DOHH2 (cell line): ENCODE measurements around the gene ZNRF1.
"Not testable (repeated sequence)": the region's sequence is repeated elsewhere in the genome, so short reads cannot be mapped to it uniquely, and the experiment has no call there.

Experiments used
- H3F3A ChIP-seq: fragments of 200-600 bp; sonication (generic), shearing (Covaris generic); 2 replicates; pipeline ENCODE4 v1.6.0; 2016; ENCODE audit warnings: antibody characterized with exemption, mild to moderate bottlenecking; ENCODE audit not compliant: control insufficient read depth, insufficient read depth
- H3K27ac ChIP-seq: fragments of 200-600 bp; sonication (generic); 2 replicates; pipeline ENCODE4 v1.5.1; 2014; ENCODE audit warnings: low read depth, mild to moderate bottlenecking, low read length, moderate library complexity
- H3K27me3 ChIP-seq: fragments of 200-600 bp; sonication (generic); 2 replicates; pipeline ENCODE4 v1.6.1; 2014; ENCODE audit warnings: mild to moderate bottlenecking, low read length, mixed read lengths; ENCODE audit not compliant: control insufficient read depth
- H3K36me3 ChIP-seq: fragments of 200-600 bp; sonication (generic); 2 replicates; pipeline ENCODE4 v1.6.1; 2014; ENCODE audit warnings: mild to moderate bottlenecking, low read length, moderate library complexity, mixed read lengths; ENCODE audit not compliant: control insufficient read depth
- H3K4me1 ChIP-seq: fragments of 200-600 bp; sonication (generic); 2 replicates; pipeline ENCODE4 v1.6.1; 2014; ENCODE audit warnings: mild to moderate bottlenecking, low read length, mixed read lengths; ENCODE audit not compliant: control insufficient read depth
- H3K4me2 ChIP-seq: fragments of 200-600 bp; sonication (generic); 2 replicates; pipeline ENCODE4 v1.6.0; 2014; ENCODE audit warnings: mild to moderate bottlenecking, low read length, moderate library complexity
- H3K4me3 ChIP-seq: fragments of 200-600 bp; sonication (generic); 2 replicates; pipeline ENCODE4 v1.5.1; 2014; ENCODE audit warnings: mild to moderate bottlenecking, low read length, mixed read lengths
- H3K79me2 ChIP-seq: fragments of 200-600 bp; sonication (generic); 2 replicates; pipeline ENCODE4 v1.6.1; 2014; ENCODE audit warnings: mild to moderate bottlenecking, low read length, mixed read lengths; ENCODE audit not compliant: control insufficient read depth
- H3K9me2 ChIP-seq: fragments of 200-600 bp; sonication (generic); replicated peaks from 2 replicates; pipeline ENCODE4 v1.6.1; 2014; ENCODE audit warnings: mild to moderate bottlenecking, low read length, mixed read lengths; ENCODE audit not compliant: control insufficient read depth
- H3K9me3 ChIP-seq: fragments of 200-600 bp; sonication (generic); 2 replicates; pipeline ENCODE4 v1.6.1; 2014; ENCODE audit warnings: antibody characterized with exemption, low read length, mixed read lengths; ENCODE audit not compliant: control insufficient read depth, insufficient read depth
- H4K20me1 ChIP-seq: fragments of 200-600 bp; sonication (generic); 2 replicates; pipeline ENCODE4 v1.6.0; 2014; ENCODE audit warnings: low read depth, mild to moderate bottlenecking, antibody characterized with exemption, low read length, moderate library complexity; ENCODE audit not compliant: control insufficient read depth, insufficient read depth
- CTCF ChIP-seq: fragments of 200-600 bp; sonication (generic); IDR thresholded peaks from one replicate; pipeline ENCODE4 v1.5.1; 2014; ENCODE audit warnings: antibody characterized with exemption, mild to moderate bottlenecking, low read depth, low read length; ENCODE audit not compliant: poor library complexity, severe bottlenecking
- EZH2phosphoT487 ChIP-seq: fragments of 200-600 bp; sonication (generic); IDR thresholded peaks from 2 replicates; pipeline ENCODE4 v1.6.1; 2017; ENCODE audit warnings: borderline replicate concordance, mild to moderate bottlenecking, antibody characterized with exemption, low read length, moderate library complexity, mixed read lengths

The ZNRF1 gene

GRCh38 chr16:75024182-75024581 is 25.4 kb downstream of the ZNRF1 start:
- H3K79me2 ChIP-seq = peaks cover 6% of the 10 kb centered on the region
- no peaks in the 10 kb centered on the region for H4K20me1 ChIP-seq

GRCh38 chr16:75024594-75024993 is 25.8 kb downstream of the ZNRF1 start:
- Histone ChIP-seq H3F3A (peaks cover 9% of the 10 kb centered on the region), H4K20me1 (no peaks in the 10 kb centered on the region), H3K9me2 (no peaks in the 10 kb centered on the region), H3K36me3 (no peaks in the 10 kb centered on the region), H3K27ac (peak overlapping the region; percentile 69), H3K4me3 (peak overlapping the region; percentile 43), H3K79me2 (peaks cover 6% of the 10 kb centered on the region), H3K4me1 (peaks cover 22% of the 10 kb centered on the region), H3K9me3 (peaks cover 9% of the 10 kb centered on the region; the same call in 1 of the 2 replicates), H3K4me2 (peak overlapping the region; percentile 60), H3K27me3 (no peaks in the 10 kb centered on the region)
- no peak for TF ChIP-seq CTCF
- no peak for TF ChIP-seq EZH2phosphoT487

More at GRCh38 chr16:75024182-75024581, 25.4 kb downstream of the ZNRF1 start:
- Histone ChIP-seq H3K27ac (peak overlapping the region; percentile 69), H3K36me3 (no peaks in the 10 kb centered on the region), H3K27me3 (no peaks in the 10 kb centered on the region), H3F3A (peaks cover 9% of the 10 kb centered on the region), H3K4me3 (peak overlapping the region; percentile 43), H3K4me1 (peaks cover 22% of the 10 kb centered on the region), H3K9me2 (no peaks in the 10 kb centered on the region), H3K4me2 (peak overlapping the region; percentile 60), H3K9me3 (peaks cover 9% of the 10 kb centered on the region; the same call in 1 of the 2 replicates)
- TF ChIP-seq EZH2phosphoT487 (no peak), CTCF (no peak)

GRCh38 chr16:75025761-75026160 is 26.9 kb downstream of the ZNRF1 start:
- Histone ChIP-seq H3K27ac (0 out of 2 replicates have a peak overlapping the region, but pooled peaks have one; percentile 69), H3K9me3 (peaks cover 9% of the 10 kb centered on the region; the same call in 1 of the 2 replicates), H3K4me3 (no peak overlapping the region), H4K20me1 (no peaks in the 10 kb centered on the region), H3K27me3 (no peaks in the 10 kb centered on the region), H3K79me2 (peaks cover 6% of the 10 kb centered on the region), H3K9me2 (no peaks in the 10 kb centered on the region), H3F3A (peaks cover 9% of the 10 kb centered on the region), H3K36me3 (no peaks in the 10 kb centered on the region), H3K4me1 (peaks cover 22% of the 10 kb centered on the region), H3K4me2 (peak overlapping the region; percentile 42; the same call in 1 of the 2 replicates)
- TF ChIP-seq CTCF = no peak
- TF ChIP-seq EZH2phosphoT487 = no peak

- peaks cover 22% of the 10 kb centered on the region for H3K4me1 ChIP-seq
- not testable (repeated sequence) for H3K27me3 ChIP-seq
Measured at GRCh38 chr16:75026239-75026891, 27.5 kb downstream of the ZNRF1 start.

More at GRCh38 chr16:75026239-75026891, 27.5 kb downstream of the ZNRF1 start:
- not testable (repeated sequence) for H3K27ac ChIP-seq, H3K4me2 ChIP-seq, H3K4me3 ChIP-seq, H3K9me3 ChIP-seq, H3F3A ChIP-seq, H3K36me3 ChIP-seq, H4K20me1 ChIP-seq, H3K9me2 ChIP-seq, H3K79me2 ChIP-seq
